GM18505 (cell line): ENCODE data around the gene PLPP6.

Experiments
- ATAC-seq: cut with Tn5 transposase; IDR thresholded peaks from one replicate; pipeline ENCODE4 v1.9.1; 2021; ENCODE audit not compliant: unreplicated experiment
- POLR2A ChIP-seq: IDR thresholded peaks from 4 replicates; pipeline ENCODE4 v1.6.1; 2011; ENCODE audit warnings: borderline replicate concordance; ENCODE audit not compliant: insufficient read depth, insufficient read length; ENCODE audit errors: extremely low read depth

PLPP6 gene

DNA sequence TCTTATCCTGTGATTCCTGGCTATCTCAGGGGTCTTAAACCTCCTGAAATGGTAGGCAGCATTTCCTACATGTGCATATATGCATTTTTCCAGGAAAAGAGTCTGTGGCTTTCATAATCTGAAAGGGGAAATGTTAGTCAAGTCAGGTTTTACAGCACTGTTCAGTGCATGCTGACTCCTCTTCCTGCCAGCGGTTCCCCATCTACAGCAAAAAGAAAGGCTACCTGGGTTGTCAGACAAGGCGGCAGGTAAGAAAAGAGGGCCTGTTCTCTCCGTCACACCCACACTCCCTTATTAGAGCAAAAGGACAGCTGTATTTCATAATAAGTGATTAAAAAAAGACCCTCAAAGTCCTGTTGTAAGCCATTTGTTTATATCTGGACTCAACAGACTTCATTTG is 8.5 kb downstream of the PLPP6 start:
- ATAC-seq: no peak
- TF ChIP-seq POLR2A: no peak

DNA sequence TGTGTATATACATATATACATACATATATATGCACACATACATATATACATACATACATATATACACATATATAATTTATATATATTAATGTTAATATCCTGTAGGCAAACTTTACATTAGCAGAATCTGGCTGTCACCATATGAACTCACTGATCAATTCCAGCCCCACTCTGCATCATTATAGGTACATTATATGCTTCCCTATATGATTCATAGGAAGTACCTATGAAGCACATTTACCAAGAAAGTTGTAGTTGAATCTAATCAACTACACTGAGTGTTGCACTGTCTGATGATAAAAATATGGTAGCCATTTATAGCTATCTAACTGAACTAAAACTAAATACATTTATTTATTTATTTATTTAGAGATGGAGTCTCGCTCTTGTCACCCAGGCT is 9.6 kb downstream of the PLPP6 start:
- TF ChIP-seq POLR2A: no peak
- no peak for ATAC-seq

DNA sequence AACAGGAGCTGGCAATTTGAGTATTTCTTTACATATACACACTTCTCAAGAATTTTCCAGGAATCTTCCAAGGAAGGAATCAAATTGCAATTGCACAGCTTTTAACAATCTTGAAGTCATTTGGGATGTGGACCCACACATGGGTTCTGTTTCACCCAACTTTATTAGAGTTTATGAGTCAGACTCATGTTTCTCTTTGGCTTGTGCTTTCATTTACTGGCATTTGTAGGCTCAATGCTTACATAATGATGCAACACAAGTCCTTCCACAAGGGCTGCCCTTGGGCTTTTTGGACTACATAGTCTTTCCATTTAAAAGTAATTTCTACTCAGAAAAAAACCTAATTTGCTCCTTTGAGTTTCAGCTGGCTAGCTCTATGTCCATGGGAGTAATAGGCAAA is 12.7 kb downstream of the PLPP6 start:
- ATAC-seq: no peak
- TF ChIP-seq POLR2A: no peak

DNA sequence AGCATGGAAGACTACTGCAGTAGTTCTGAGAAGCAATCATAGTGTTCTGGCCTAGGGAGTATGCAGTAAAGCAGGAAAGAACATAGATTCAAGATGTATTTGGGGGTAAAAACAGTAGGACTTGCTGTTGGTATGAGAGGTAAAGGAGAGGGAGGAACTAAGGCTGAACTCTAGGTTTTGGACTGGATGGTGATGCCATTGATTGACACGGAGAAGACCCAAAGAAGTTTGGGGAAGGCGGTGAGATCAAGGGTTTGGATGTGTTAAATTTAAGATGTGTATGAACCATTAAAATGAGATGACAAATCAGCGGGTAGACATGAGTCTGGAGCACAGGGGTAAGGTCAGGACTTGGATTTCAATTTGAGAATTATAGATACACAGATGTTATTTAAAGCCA is 15.3 kb downstream of the PLPP6 start:
- TF ChIP-seq POLR2A: no peak
- no peak for ATAC-seq

DNA sequence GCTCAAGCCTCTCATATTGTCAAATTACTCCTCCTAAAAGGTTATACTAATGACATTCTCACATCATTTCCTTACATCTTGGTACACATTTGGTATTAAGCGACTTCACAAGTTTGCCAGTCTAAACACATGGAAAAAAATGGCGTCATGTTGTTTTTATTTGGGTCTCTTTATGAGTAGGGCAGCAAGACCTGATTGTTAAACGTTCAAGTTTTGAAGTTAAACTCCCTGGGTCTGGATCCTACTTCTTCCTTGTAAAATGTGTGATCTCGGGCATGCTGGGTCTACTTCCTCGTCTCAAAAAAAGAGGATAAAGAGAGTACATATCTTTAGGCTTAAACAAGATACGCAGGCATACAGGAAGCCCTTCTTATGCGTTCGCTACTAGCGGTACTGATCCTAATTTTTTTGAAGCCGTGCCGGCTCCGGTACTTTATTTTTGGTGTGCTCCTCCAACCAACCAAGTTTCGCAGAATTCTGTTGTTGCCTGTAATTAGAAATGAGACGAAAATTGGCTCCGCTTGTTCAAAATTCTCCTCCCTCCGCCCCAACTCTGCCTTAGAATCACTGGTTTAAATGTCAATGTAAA is 16.7 kb downstream of the PLPP6 start:
- TF ChIP-seq POLR2A: no peak
- no peak for ATAC-seq

DNA sequence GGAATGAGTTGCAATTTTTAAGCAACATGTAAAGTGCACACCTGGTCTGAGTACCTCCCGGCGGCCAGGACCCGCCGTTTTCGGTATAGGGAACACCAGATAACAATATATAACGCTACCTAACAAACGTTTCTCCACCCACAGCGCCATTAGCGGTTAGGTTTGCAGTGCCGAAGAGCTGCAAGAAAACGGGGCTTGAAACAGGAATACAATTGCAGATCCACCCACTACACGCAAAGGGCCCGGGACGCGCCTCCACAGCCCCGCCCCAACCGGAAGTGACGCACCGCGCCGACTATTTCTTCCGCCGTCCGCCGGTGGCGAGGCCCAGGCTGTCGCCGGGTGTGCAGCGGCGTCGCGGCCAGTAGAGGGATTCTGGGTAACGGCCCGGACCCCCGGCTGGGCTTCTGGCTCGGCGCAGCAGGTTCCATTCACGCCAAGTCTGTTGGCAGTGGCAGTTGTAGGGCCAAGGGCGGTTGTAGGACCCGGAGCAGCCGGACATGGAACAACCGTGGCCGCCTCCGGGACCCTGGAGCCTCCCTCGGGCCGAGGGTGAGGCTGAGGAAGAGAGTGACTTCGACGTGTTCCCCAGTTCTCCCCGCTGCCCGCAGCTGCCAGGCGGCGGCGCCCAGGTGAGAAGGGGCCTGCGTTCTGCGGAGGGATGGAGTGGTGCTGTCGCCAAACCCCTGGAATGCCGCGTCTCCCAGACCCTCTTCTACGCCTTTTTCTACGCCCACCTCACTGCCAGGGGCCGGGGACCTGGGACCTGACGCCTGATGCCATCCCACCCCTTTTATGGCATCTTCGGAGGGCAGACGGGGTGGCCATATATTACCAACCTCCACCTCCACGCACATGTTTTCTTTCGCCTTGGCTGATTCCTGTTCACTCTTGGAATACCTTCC is 17.4 kb downstream of the PLPP6 start, which contains the start of gene CDC37L1:
Gene CDC37L1, plus strand, starts transcription at position 302 of the 905 bp plus-strand sequence. Its CDS starts 199 bp downstream, at position 501.
- TF ChIP-seq POLR2A: peak; percentile 98
- ATAC-seq: peak; percentile 97

DNA sequence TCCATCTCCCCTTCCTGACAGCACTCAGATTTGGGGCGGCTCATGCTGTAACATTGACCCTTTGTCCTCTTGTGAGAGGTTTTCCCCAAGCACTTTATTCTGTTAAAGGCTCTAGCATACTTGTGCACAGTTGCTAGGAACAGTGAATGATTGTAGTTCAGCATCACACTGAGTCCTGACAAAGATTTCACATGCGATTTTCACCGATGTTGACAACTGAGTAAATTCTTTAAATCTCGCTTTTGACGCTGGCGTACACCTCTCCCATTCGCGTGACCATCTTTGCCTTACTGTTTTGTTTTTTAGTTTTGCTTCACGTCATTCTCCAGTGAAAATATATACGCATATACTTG is 18.1 kb downstream of the PLPP6 start:
- ATAC-seq: no peak
- TF ChIP-seq POLR2A: no peak

DNA sequence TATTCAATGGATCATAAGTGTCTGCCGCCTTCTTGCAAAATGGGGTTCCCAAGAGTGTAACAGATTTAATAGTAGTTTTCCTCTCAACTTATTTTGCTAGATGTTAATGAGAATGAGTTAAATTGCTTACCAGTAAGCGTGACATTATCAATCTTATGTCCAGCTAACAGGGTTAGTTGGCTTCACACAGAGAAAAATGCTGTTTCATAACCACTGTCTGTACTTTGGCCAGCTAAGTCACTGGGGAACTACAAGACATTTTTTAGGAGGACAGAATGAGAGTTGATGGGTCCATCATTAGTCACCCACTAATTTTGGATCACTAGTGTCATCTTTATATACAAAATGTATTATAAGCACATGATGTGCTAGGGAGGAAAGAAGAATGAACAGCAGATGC is 18.7 kb downstream of the PLPP6 start:
- TF ChIP-seq POLR2A: no peak

DNA sequence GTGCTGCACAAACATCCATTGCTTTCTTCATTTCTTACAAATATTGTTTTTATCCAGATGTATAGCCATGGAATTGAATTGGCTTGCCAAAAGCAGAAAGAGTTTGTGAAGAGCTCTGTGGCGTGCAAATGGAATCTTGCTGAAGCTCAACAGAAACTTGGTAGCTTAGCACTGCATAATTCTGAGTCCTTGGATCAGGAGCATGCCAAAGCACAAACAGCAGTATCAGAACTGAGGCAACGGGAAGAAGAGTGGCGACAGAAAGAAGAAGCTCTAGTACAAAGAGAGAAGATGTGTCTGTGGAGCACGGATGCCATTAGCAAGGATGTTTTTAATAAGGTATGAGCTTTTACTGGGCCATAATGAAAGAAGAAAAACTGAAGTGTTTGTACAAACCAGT is 22.7 kb downstream of the PLPP6 start:
- ATAC-seq: no peak

More for the DNA sequence above, 18.7 kb downstream of the PLPP6 start:
- ATAC-seq: no peak

DNA sequence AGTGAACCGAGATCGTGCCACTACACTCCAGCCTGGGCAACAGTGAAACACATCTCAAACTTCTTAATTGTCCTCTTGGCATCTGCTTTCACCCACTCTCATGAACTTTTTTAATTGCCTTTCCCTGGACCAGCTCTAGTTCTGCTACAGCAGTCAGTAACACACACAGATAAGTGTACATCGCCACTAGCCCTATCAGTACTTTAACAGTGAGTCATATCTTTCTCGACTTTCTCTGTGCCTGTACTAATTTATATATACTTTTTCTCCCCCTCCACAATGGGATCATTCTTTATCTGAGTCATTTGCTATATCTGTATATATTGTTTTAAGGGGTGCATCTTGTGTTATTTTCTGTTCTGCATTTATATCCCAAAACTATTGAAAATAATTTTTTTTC is 24.0 kb downstream of the PLPP6 start:
- no peak for TF ChIP-seq POLR2A
- ATAC-seq: no peak

More for the DNA sequence above, 22.7 kb downstream of the PLPP6 start:
- no peak for TF ChIP-seq POLR2A

DNA sequence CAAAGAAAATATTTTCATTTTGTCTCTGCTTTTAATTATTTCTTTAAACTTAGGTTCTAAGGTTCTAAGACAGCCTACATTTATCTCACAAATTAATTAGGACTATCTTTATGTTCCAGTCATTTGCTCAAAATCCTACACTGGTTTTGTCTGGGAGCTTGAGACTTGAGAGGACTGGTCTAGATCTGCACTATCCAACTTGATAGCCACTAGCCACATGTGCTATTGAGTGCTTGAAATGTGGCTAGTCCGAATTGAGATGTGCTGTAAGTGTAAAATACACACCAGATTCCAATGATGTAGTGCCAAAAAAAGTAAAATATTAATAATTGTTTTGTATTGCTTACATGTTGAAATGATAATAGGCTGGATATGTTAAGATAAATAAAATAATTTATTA is 24.5 kb downstream of the PLPP6 start:
- ATAC-seq: no peak

DNA sequence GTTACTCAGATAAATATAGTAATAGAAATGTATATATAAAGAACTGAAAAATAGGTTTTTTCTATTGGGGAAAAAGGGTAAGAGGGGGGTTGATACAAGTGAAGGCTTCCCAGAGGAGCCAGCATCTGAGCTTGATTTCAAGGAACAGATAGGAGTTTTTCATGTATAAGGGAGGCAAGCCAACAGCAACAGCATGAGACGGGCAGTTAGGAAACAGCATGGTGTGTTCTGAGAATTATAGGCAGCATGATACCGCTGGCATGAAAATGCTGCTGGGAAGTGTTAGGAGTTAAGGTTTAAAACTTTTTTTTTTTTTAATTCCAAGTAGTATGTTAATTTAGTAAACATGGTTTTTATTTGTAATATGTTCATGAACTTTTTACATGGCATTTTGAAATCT is 26.9 kb downstream of the PLPP6 start:
- TF ChIP-seq POLR2A: no peak

More for the DNA sequence above, 24.5 kb downstream of the PLPP6 start:
- TF ChIP-seq POLR2A: no peak

DNA sequence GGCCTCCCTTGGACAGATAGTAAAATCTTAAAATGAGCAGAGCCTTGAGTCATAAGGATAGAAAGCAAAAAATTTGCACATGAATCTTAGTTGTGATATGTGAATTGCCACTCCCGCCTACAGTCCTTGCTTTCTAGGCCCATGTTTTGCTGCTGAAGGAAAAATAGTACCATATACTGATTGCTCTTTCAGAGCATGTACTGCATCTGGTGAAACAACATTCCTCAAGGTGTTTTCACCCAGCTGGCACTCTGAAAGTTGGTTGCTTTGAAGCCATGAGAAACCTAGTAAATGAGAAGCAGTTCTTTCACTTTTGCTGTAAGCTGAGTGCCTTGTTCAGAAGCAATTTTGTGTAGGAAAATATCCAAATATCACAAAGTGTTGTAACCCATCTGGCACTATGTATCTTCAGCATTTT is 27.6 kb downstream of the PLPP6 start:
- ATAC-seq: peak; percentile 55
- TF ChIP-seq POLR2A: no peak

More for the DNA sequence above, 26.9 kb downstream of the PLPP6 start:
- no peak for ATAC-seq

DNA sequence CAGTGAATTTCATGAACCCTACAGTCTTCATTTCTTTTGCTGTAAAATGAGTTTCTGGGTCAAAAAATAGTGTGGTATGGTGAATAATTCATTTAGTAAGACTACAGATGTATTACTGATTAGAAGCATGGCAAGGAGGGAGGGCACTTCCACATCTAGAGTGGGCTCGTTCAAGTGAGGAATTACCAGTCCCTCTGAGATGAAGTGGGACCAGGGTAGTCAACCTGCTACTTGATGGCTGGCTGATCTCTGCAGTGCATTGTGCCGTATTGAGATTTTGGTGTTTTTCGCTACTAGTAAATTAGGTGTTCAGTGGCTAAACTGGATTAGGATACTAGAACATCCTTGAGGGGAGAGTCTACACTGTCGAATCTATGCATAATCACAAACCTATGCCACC is 28.1 kb downstream of the PLPP6 start:
- no peak for TF ChIP-seq POLR2A
- ATAC-seq: peak; percentile 67

DNA sequence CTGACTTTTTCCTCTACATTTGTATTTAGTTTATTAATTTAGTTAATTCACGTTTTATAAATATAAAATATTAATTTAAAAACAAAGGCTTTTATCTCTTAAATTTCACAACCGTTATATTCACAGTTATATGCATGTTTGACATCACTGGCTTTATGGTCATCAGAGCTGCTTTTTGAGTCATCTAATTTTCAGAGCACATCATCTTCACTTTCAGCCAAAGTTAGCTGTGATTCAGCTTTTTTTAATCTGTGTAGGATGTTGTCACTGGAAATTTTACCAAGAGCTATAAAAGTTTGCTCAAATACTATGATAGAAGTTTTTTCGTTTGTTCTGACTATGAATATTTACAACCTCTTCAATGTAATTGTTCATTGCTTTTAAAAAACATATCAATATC is 29.7 kb downstream of the PLPP6 start:
- no peak for TF ChIP-seq POLR2A
- ATAC-seq: no peak

DNA sequence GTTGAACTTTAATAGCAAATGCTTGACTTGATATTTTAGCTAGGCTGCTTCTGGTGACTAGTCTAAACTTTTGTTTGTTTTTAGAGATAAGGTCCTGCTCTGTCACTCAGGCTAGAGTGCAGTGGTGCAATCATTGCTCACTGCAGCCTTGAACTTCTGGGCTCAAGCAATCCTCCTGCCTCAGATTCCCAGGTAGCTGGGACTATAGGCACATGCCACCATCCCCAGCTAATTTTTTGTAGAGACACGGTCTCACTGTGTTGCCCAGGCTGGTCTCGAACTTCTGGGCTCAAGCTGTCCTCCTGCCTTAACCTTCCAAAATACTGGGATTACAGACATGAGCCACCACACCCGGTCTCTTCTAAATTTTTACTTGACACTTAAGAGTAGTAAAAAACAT is 38.0 kb downstream of the PLPP6 start:
- no peak for ATAC-seq
- TF ChIP-seq POLR2A: no peak
